HCT116 (cell line): Measurements from ENCODE around the gene CDKN2B-AS1. TPM values are rescaled to one million over a fixed set of nuclear protein-coding genes. Genes with fewer than 3 reads are reported as not detected.

Experiments
- ATAC-seq: fragments of 200-7000 bp; cut with Tn5 transposase; 2 replicates; pipeline ENCODE4 v1.9.1; 2020; ENCODE audit warnings: mild to moderate bottlenecking, moderate library complexity
- BruUV-seq: library from RNA; stranded (reverse); fragments of 400-500 nt; replicated peaks from 2 replicates; lab custom pipeline; 2021; lab: Mats Ljungman, UMichigan
- CTCF ChIA-PET: fragments of 300-600 bp; sonication (Branson Sonifier 250); formaldehyde crosslinking; loops from one replicate; lab custom pipeline; 2021; ENCODE audit warnings: antibody characterized with exemption; lab: Charles Lee
- POLR2A ChIA-PET: fragments of 300-600, 350-600 bp; sonication (Branson Sonifier 250); formaldehyde crosslinking; loops from one replicate; lab custom pipeline; 2021; ENCODE audit warnings: antibody characterized with exemption; lab: Charles Lee
- RAD21 ChIA-PET, 2 experiments: fragments of 300-600 bp; sonication (Branson Sonifier 250); formaldehyde crosslinking; loops; one replicate each; lab custom pipeline; 2023; ENCODE audit warnings: low total read pairs in 2 of 2; ENCODE audit not compliant: uncharacterized antibody in 2 of 2, unreplicated experiment in 2 of 2, low non-redundant PET in 1 of 2; lab: Charles Lee
- DNase-seq: peaks from one replicate; pipeline ENCODE4 v3.0.0-alpha.2; 2010; ENCODE audit warnings: low read depth, low spot score
- H2AFZ ChIP-seq: fragments of 200-600 bp; shearing (Covaris generic), sonication (generic); 2 replicates; pipeline ENCODE4 v1.6.1; 2017; ENCODE audit warnings: low read depth, mixed run types, mixed read lengths, antibody characterized with exemption, low read length; ENCODE audit not compliant: poor library complexity, severe bottlenecking
- H3K27ac ChIP-seq: 2 replicates; pipeline ENCODE4 v1.5.1; 2012; ENCODE audit warnings: low read depth, low read length
- H3K27me3 ChIP-seq: fragments of 200-600 bp; sonication (generic); 2 replicates; pipeline ENCODE4 v1.6.1; 2016; ENCODE audit warnings: mixed run types, low read length, mixed read lengths; ENCODE audit not compliant: insufficient read depth
- H3K36me3 ChIP-seq, 2 experiments: fragments of 200-500 bp in 1 of 2; fragments of 200-600 bp in 1 of 2; sonication (Bioruptor generic) in 1 of 2; sonication (generic) in 1 of 2; 2 replicates each; pipeline versions ENCODE4 v1.5.1 to v1.6.1; 2014 to 2016; ENCODE audit warnings: low read length in 2 of 2, inconsistent platforms in 1 of 2, mixed read lengths in 1 of 2, mixed run types in 1 of 2; ENCODE audit not compliant: insufficient read depth in 2 of 2, control insufficient read depth in 1 of 2
- H3K4me1 ChIP-seq, 2 experiments: fragments of 200-600 bp in 1 of 2; sonication (generic) in 1 of 2; 2 replicates each; pipeline versions ENCODE4 v1.5.1 to v1.6.1; 2012 to 2017; ENCODE audit warnings: low read length in 2 of 2, inconsistent platforms in 1 of 2, mild to moderate bottlenecking in 1 of 2, mixed read lengths in 1 of 2, mixed run types in 1 of 2, moderate library complexity in 1 of 2; ENCODE audit not compliant: insufficient read depth in 2 of 2, control insufficient read depth in 1 of 2
- H3K4me2 ChIP-seq: fragments of 200-600 bp; sonication (generic); 2 replicates; pipeline ENCODE4 v1.6.1; 2017; ENCODE audit warnings: mixed run types, low read length, mixed read lengths
- H3K4me3 ChIP-seq, 2 experiments: fragments of 200-600 bp in 1 of 2; sonication (generic) in 1 of 2; replicated peaks in 1 of 2; 2 replicates each; pipeline ENCODE4 v1.5.1; 2011 to 2016; ENCODE audit warnings: low read length in 2 of 2, control low read depth in 1 of 2, low read depth in 1 of 2, mild to moderate bottlenecking in 1 of 2, mixed read lengths in 1 of 2, mixed run types in 1 of 2
- H3K79me2 ChIP-seq: fragments of 200-600 bp; sonication (generic); 2 replicates; pipeline ENCODE4 v1.6.1; 2017; ENCODE audit warnings: mild to moderate bottlenecking, mixed run types, low read length, moderate library complexity, mixed read lengths; ENCODE audit not compliant: insufficient read depth
- H3K9ac ChIP-seq: fragments of 200-600 bp; sonication (generic); 2 replicates; pipeline ENCODE4 v1.6.1; 2016; ENCODE audit warnings: low read length, mixed read lengths
- H3K9me2 ChIP-seq: fragments of 200-600 bp; sonication (generic), shearing (Covaris generic); 2 replicates; pipeline ENCODE4 v1.6.1; 2017; ENCODE audit warnings: mixed run types, mild to moderate bottlenecking, moderate library complexity; ENCODE audit not compliant: insufficient read depth
- H3K9me3 ChIP-seq, 2 experiments: fragments of 200-500 bp in 1 of 2; fragments of 200-600 bp in 1 of 2; sonication (Bioruptor generic) in 1 of 2; sonication (generic) in 1 of 2; 2 replicates each; pipeline ENCODE4 v1.6.1; 2014 to 2017; ENCODE audit warnings: low read length in 2 of 2, mixed read lengths in 2 of 2, inconsistent platforms in 1 of 2, low read depth in 1 of 2, mild to moderate bottlenecking in 1 of 2, mixed run types in 1 of 2, moderate library complexity in 1 of 2; ENCODE audit not compliant: control insufficient read depth in 1 of 2, insufficient read depth in 1 of 2
- H4K20me1 ChIP-seq: fragments of 200-600 bp; sonication (generic), shearing (Covaris generic); 2 replicates; pipeline ENCODE4 v1.6.1; 2017; ENCODE audit warnings: mixed run types, mild to moderate bottlenecking, moderate library complexity; ENCODE audit not compliant: insufficient read depth
- CBX3 ChIP-seq: IDR thresholded peaks from 2 replicates; pipeline ENCODE4 v1.6.1; 2012; ENCODE audit warnings: low read depth
- CEBPB ChIP-seq: IDR thresholded peaks from 2 replicates; pipeline ENCODE4 v1.6.1; 2012; ENCODE audit warnings: low read depth
- CTCF ChIP-seq, 3 experiments: fragments of 200-600 bp in 1 of 3; sonication (generic) in 1 of 3; IDR thresholded peaks in 2 of 3; conservative IDR thresholded peaks in 1 of 3; 2 replicates each; pipeline ENCODE4 v1.5.1; 2012 to 2017; ENCODE audit warnings: low read depth in 2 of 3, low read length in 2 of 3, antibody characterized with exemption in 1 of 3, borderline replicate concordance in 1 of 3, control low read depth in 1 of 3, mild to moderate bottlenecking in 1 of 3, mixed read lengths in 1 of 3, mixed run types in 1 of 3, moderate library complexity in 1 of 3; ENCODE audit not compliant: insufficient read depth in 1 of 3
- POLR2A ChIP-seq: IDR thresholded peaks from 2 replicates; pipeline ENCODE4 v1.7.0; 2011; ENCODE audit warnings: borderline replicate concordance; ENCODE audit not compliant: insufficient read depth, insufficient read length; ENCODE audit errors: extremely low read depth
- POLR2AphosphoS5 ChIP-seq: IDR thresholded peaks from 2 replicates; pipeline ENCODE4 v1.6.1; 2011; ENCODE audit warnings: mild to moderate bottlenecking, low read depth, low read length, moderate library complexity
- SIN3A ChIP-seq: IDR thresholded peaks from 2 replicates; pipeline ENCODE4 v1.6.1; 2012; ENCODE audit warnings: low read depth
- intact Hi-C: fragments of 100-400 bp; cut with micrococcal nuclease; formaldehyde crosslinking; loops from 2 replicates; pipeline ENCODE4 v1.10.0; 2022
- total RNA-seq: library from RNA; stranded (reverse); gene quantifications from one replicate; pipeline ENCODE4 v1.2.1, GENCODE V29; 2021; ENCODE audit not compliant: unreplicated experiment

Gene CDKN2B-AS1
- total RNA-seq, 1 experiment from 2014 or later: 1.7 TPM

GRCh38 chr9:22079873-22080341, 85.3 kb downstream of the CDKN2B-AS1 start:
- RAD21 ChIA-PET: no interaction called here
- H3K9ac ChIP-seq: no peak overlapping the region
- H3K27ac ChIP-seq: no peak overlapping the region
- ATAC-seq: no peak
- BruUV-seq: no TSS peak
- H3K4me3 ChIP-seq: no peak overlapping the region
- H3K4me2 ChIP-seq: no peak overlapping the region
- peaks cover 7 to 13% of the 10 kb centered on the region in 2 experiments for H3K4me1 ChIP-seq
- H3K9me3 ChIP-seq: no peaks in the 10 kb centered on the region
- no peaks in the 10 kb centered on the region for H4K20me1 ChIP-seq
- H3K79me2 ChIP-seq: no peaks in the 10 kb centered on the region
- POLR2A ChIA-PET: no interaction called here
- intact Hi-C loops: loop anchor here (10.0 kb wide), 2 partner anchors 65 to 135 kb away; no protein-coding TSS in a partner anchor
- H2AFZ ChIP-seq: no peak overlapping the region
- H3K36me3 ChIP-seq: no peaks in the 10 kb centered on the region
- TF ChIP-seq CBX3 (no peak), CTCF (IDR thresholded peaks at IDR 0.05 in 2 of 3, conservative IDR thresholded peaks at IDR 0.05 in 1 of 3; ENCODE audit: borderline replicate concordance in 1 of 3, insufficient read depth in 1 of 3, low read depth in 2 of 3, low read length in 2 of 3) (no peak), SIN3A (no peak), POLR2AphosphoS5 (no peak), POLR2A (no peak), CEBPB (no peak)
- no peak for DNase-seq
- CTCF ChIA-PET: no interaction called here
- no peaks in the 10 kb centered on the region for H3K27me3 ChIP-seq
- H3K9me2 ChIP-seq: no peaks in the 10 kb centered on the region
